K562 (cell line): ENCODE results near the gene PRMT3. TPM values are rescaled to one million over a fixed set of nuclear protein-coding genes. Genes with fewer than 3 reads are reported as not detected.

Experiments used
- ATAC-seq: fragments of 200-7000 bp; cut with Tn5 transposase; 3 replicates; pipeline ENCODE4 v1.9.1; 2020; ENCODE audit warnings: moderate library complexity
- BruUV-seq: library from RNA; stranded (reverse); fragments of 400-500 nt; replicated peaks from 2 replicates; lab custom pipeline; 2021; lab: Mats Ljungman, UMichigan
- CTCF ChIA-PET: fragments of 300-600 bp; formaldehyde crosslinking; extraction: SDS; loops from one replicate; lab custom pipeline; 2021; ENCODE audit warnings: low intra/inter-chr PET ratio; lab: Yijun Ruan, JAX
- POLR2A ChIA-PET: fragments of 300-600, 350-650 bp; sonication (Branson Sonifier 250); formaldehyde crosslinking; extraction: SDS; loops from one replicate; lab custom pipeline; 2021; ENCODE audit warnings: antibody characterized with exemption, inconsistent platforms; lab: Yijun Ruan, JAX
- DNase-seq, 4 experiments: peaks; one replicate each; pipeline versions ENCODE4 v3.0.0 to v3.0.0-alpha.2; 2011 to 2018; ENCODE audit warnings: low spot score in 3 of 4, mixed read lengths in 3 of 4; ENCODE audit errors: extremely low read depth in 1 of 4
- FAIRE-seq: peaks from 2 replicates; lab custom pipeline; 2011; peaks lifted over from hg19 to GRCh38; lab: Jason Lieb, UNC
- H2AFZ ChIP-seq: 2 replicates; pipeline ENCODE4 v1.6.0; 2011; ENCODE audit warnings: low read depth, low read length, control low read depth, inconsistent platforms
- H3K27ac ChIP-seq: fragments of 200-600 bp; 3 replicates; pipeline ENCODE4 v1.8.0; 2011; ENCODE audit warnings: low read depth, mild to moderate bottlenecking, control low read depth, inconsistent platforms, low read length, moderate library complexity, mixed read lengths; ENCODE audit errors: extremely low read depth
- H3K27me3 ChIP-seq, 2 experiments: fragments of 300-600 bp in 1 of 2; 2 replicates in 1 of 2; 3 replicates in 1 of 2; pipeline versions ENCODE4 v1.6.0 to v1.8.0; 2011; ENCODE audit warnings: inconsistent platforms in 2 of 2, low read length in 2 of 2, mild to moderate bottlenecking in 1 of 2, mixed read lengths in 1 of 2, moderate library complexity in 1 of 2; ENCODE audit not compliant: control insufficient read depth in 2 of 2, insufficient read depth in 2 of 2
- H3K36me3 ChIP-seq: fragments of 300-600 bp; 3 replicates; pipeline ENCODE4 v1.8.0; 2011; ENCODE audit warnings: mild to moderate bottlenecking, low read length, inconsistent platforms; ENCODE audit not compliant: control insufficient read depth, insufficient read depth
- H3K4me1 ChIP-seq, 2 experiments: fragments of 200-600 bp in 1 of 2; replicated peaks in 1 of 2; 2 replicates in 1 of 2; 3 replicates in 1 of 2; pipeline versions ENCODE4 v1.5.1 to v1.8.0; 2011; ENCODE audit warnings: inconsistent platforms in 2 of 2, low read length in 2 of 2, mild to moderate bottlenecking in 1 of 2, mixed read lengths in 1 of 2, moderate library complexity in 1 of 2; ENCODE audit not compliant: control insufficient read depth in 2 of 2, insufficient read depth in 2 of 2
- H3K4me2 ChIP-seq: 2 replicates; pipeline ENCODE4 v1.6.1; 2011; ENCODE audit warnings: low read length, control low read depth, inconsistent platforms, mixed read lengths; ENCODE audit not compliant: insufficient read depth
- H3K4me3 ChIP-seq: fragments of 200-600 bp; sonication (generic), shearing (Covaris generic); 2 replicates; pipeline ENCODE4 v1.5.1; 2016; ENCODE audit warnings: control low read depth, inconsistent platforms
- H3K79me2 ChIP-seq: fragments of 200-600 bp; 3 replicates; pipeline ENCODE4 v1.8.0; 2011; ENCODE audit warnings: low read length, inconsistent platforms; ENCODE audit not compliant: control insufficient read depth, insufficient read depth
- H3K9ac ChIP-seq, 2 experiments: 2 replicates each; pipeline versions ENCODE4 v1.6.0 to v1.6.1; 2011; ENCODE audit warnings: low read depth in 2 of 2, low read length in 2 of 2, control low read depth in 1 of 2, inconsistent platforms in 1 of 2, mild to moderate bottlenecking in 1 of 2, mixed read lengths in 1 of 2; ENCODE audit not compliant: insufficient read depth in 1 of 2
- H3K9me1 ChIP-seq: one replicate; pipeline ENCODE4 v1.6.0; 2011; ENCODE audit warnings: inconsistent platforms, mild to moderate bottlenecking, low read length, moderate library complexity; ENCODE audit not compliant: control insufficient read depth, insufficient read depth
- H3K9me3 ChIP-seq: replicated peaks from 2 replicates; pipeline ENCODE4 v1.5.1; 2011; ENCODE audit warnings: low read depth, low read length, inconsistent platforms; ENCODE audit not compliant: control insufficient read depth, insufficient read depth
- H4K20me1 ChIP-seq: replicated peaks from 2 replicates; pipeline ENCODE4 v1.6.1; 2011; ENCODE audit warnings: low read length, inconsistent platforms, mixed read lengths; ENCODE audit not compliant: control insufficient read depth, insufficient read depth
- ATF7 ChIP-seq: fragments of 450-650 bp; IDR thresholded peaks from 2 replicates; pipeline ENCODE4 v1.7.1; 2014; ENCODE audit warnings: mild to moderate bottlenecking, moderate library complexity
- CHD4 ChIP-seq: fragments of 200-600 bp; sonication (generic); IDR thresholded peaks from 3 replicates; pipeline ENCODE4 v1.6.1; 2012; ENCODE audit warnings: low read depth, mild to moderate bottlenecking, mixed read lengths, low read length, inconsistent platforms; ENCODE audit not compliant: insufficient read depth, insufficient replicate concordance, poor library complexity, severe bottlenecking
- CREB1 ChIP-seq, 2 experiments: sonication (generic) in 1 of 2; formaldehyde crosslinking in 1 of 2; IDR thresholded peaks; 2 replicates each; pipeline versions ENCODE4 v1.6.1 to v1.8.0; 2012 to 2022; ENCODE audit warnings: inconsistent platforms in 1 of 2, mild to moderate bottlenecking in 1 of 2, missing genetic modification reagents in 1 of 2, moderate library complexity in 1 of 2
- MCM7 ChIP-seq, 2 experiments: fragments of 450-650 bp; IDR thresholded peaks; 2 replicates each; pipeline ENCODE4 v1.6.1; 2016 to 2018
- MYBL2 ChIP-seq, 2 experiments: fragments of 450-650 bp in 1 of 2; sonication (generic) in 1 of 2; formaldehyde crosslinking in 1 of 2; IDR thresholded peaks; 2 replicates each; pipeline versions ENCODE4 v1.6.1 to v1.8.1; 2017 to 2022; ENCODE audit warnings: borderline replicate concordance in 1 of 2, inconsistent platforms in 1 of 2, low read depth in 1 of 2, mild to moderate bottlenecking in 1 of 2, missing genetic modification reagents in 1 of 2, moderate library complexity in 1 of 2
- NR2C2 ChIP-seq, 2 experiments: fragments of 200-800 bp in 1 of 2; sonication (Bioruptor generic) in 1 of 2; sonication (generic) in 1 of 2; formaldehyde crosslinking in 1 of 2; IDR thresholded peaks; 2 replicates each; pipeline versions ENCODE4 v1.6.1 to v1.8.0; 2016 to 2022; ENCODE audit warnings: mild to moderate bottlenecking in 1 of 2, missing compliant biosample characterization in 1 of 2, missing genetic modification characterization in 1 of 2, missing genetic modification reagents in 1 of 2
- PHF8 ChIP-seq: fragments of 200-600 bp; sonication (generic); IDR thresholded peaks from 2 replicates; pipeline ENCODE4 v1.6.1; 2012; ENCODE audit warnings: mixed run types, mild to moderate bottlenecking, inconsistent platforms, low read length, moderate library complexity, borderline replicate concordance
- SLC30A9 ChIP-seq: fragments of 250-450 bp; sonication (Bioruptor Pico); IDR thresholded peaks from 2 replicates; pipeline ENCODE4 v1.8.0; 2022; ENCODE audit warnings: mild to moderate bottlenecking, moderate library complexity
- SMAD3 ChIP-seq: fragments of 450-650 bp; formaldehyde crosslinking; conservative IDR thresholded peaks from 2 replicates; pipeline ENCODE4 v1.4.0; 2020; ENCODE audit warnings: mild to moderate bottlenecking
- SRSF9 ChIP-seq: fragments of 200-400 bp; formaldehyde crosslinking; IDR thresholded peaks from 2 replicates; pipeline ENCODE4 v1.6.1; 2017; ENCODE audit warnings: low read depth, low read length, borderline replicate concordance
- TRIM28 ChIP-seq: fragments of 450-650 bp; IDR thresholded peaks from 2 replicates; pipeline ENCODE4 v1.6.1; 2017
- ZBTB11 ChIP-seq, 3 experiments: fragments of 200-800 bp in 1 of 3; fragments of 250-450 bp in 1 of 3; fragments of 450-650 bp in 1 of 3; sonication (Bioruptor Pico) in 1 of 3; sonication (Bioruptor generic) in 1 of 3; formaldehyde crosslinking in 1 of 3; IDR thresholded peaks; 2 replicates each; pipeline versions ENCODE4 v1.6.1 to v1.8.0; 2016 to 2022; ENCODE audit warnings: mild to moderate bottlenecking in 2 of 3, missing genetic modification characterization in 2 of 3, missing compliant biosample characterization in 1 of 3, moderate library complexity in 1 of 3
- ZNF551 ChIP-seq: fragments of 250-450 bp; sonication (Bioruptor Pico); IDR thresholded peaks from 2 replicates; pipeline ENCODE4 v1.5.0; 2021; ENCODE audit warnings: mild to moderate bottlenecking, moderate library complexity
- WGBS: fragments of 100-300 bp; shearing (Covaris generic); methylation state at CpG from one replicate; pipeline ENCODE4 v1.1.6; 2016; ENCODE audit warnings: low coverage, mixed read lengths; ENCODE audit not compliant: insufficient coverage; ENCODE audit errors: missing lambda C conversion rate; 5-methylcytosine and 5-hydroxymethylcytosine counted together
- in situ Hi-C: fragments of 300-500 bp; cut with MboI; formaldehyde crosslinking; loops from 4 replicates; pipeline ENCODE4 v1.15.0; 2018; ENCODE audit warnings: inconsistent platforms, mixed read lengths
- intact Hi-C: fragments of 100-400 bp; cut with micrococcal nuclease; formaldehyde crosslinking; loops from 2 replicates; pipeline ENCODE4 v1.14.2; 2022
- polyA plus RNA-seq, 8 experiments: library from polyadenylated mRNA; depleted of rRNA in 4 of 8; stranded (reverse) in 5 of 8; unstranded in 3 of 8; fragments of >200 nt; fragmentation: Nextera tagmentation in 2 of 8; fragmentation: Illumina TruSeq in 1 of 8; extraction: Ambion mirVana in 2 of 8; extraction: Trizol in 1 of 8; gene quantifications; 2 replicates each; pipeline versions ENCODE4 v1.2.1 to v1.2.3, GENCODE V29; 2011 to 2014; ENCODE audit warnings: inconsistent platforms in 1 of 8, missing spikeins in 1 of 8
- total RNA-seq, 7 experiments: library from RNA; depleted of rRNA in 6 of 7; stranded (reverse); fragments of >200 nt in 6 of 7; fragmentation: Illumina TruSeq in 2 of 7; extraction: Trizol in 2 of 7; gene quantifications; 2 replicates each; pipeline versions ENCODE4 v1.2.1 to v1.2.3, GENCODE V29; 2011 to 2021; ENCODE audit warnings: low replicate concordance in 1 of 7
- TF ChIP-seq, protein P1 (sequence below): IDR thresholded peaks from 3 replicates; pipeline ENCODE4 v1.6.1; 2011; ENCODE audit warnings: borderline replicate concordance, mild to moderate bottlenecking; ENCODE audit not compliant: insufficient read length, insufficient read depth

PRMT3 gene
- total and polyA plus RNA-seq, 9 of the 15 experiments (the other 6 are each of a cell fraction or from before 2014, with no cell fraction given): 24.0 to 62.1 (median 44.7) TPM

GRCh38 chr11:20429216-20429615 is 41.7 kb downstream of the PRMT3 start (continued):
- no peak for TF ChIP-seq MYBL2 (IDR thresholded peaks at IDR 0.05; ENCODE audit: low read depth)
- TF ChIP-seq MYBL2 (CRISPR knock-in tag; IDR thresholded peaks at IDR 0.05; ENCODE audit: borderline replicate concordance): no peak
- TF ChIP-seq ATF7: no peak

- ATAC-seq (no peak), FAIRE-seq (no peak)
- intact Hi-C loops: no loop called here
- Histone ChIP-seq H3K9ac (peak overlapping the region in 1 of 2 experiments; percentile 23; a peak in 1 of 4 replicates), H4K20me1 (no peaks in the 10 kb centered on the region; the same call in 1 of the 2 replicates), H3K9me1 (no peaks in the 10 kb centered on the region), H3K4me1 (no peaks in the 10 kb centered on the region)
- CTCF ChIA-PET: no interaction called here
- BruUV-seq: no TSS peak
- TF ChIP-seq, protein P1, sequence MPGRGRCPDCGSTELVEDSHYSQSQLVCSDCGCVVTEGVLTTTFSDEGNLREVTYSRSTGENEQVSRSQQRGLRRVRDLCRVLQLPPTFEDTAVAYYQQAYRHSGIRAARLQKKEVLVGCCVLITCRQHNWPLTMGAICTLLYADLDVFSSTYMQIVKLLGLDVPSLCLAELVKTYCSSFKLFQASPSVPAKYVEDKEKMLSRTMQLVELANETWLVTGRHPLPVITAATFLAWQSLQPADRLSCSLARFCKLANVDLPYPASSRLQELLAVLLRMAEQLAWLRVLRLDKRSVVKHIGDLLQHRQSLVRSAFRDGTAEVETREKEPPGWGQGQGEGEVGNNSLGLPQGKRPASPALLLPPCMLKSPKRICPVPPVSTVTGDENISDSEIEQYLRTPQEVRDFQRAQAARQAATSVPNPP: no peak
- no peak for TF ChIP-seq MCM7 (IDR thresholded peaks at IDR 0.05)
- TF ChIP-seq SMAD3 (CRISPR knock-in tag): no peak
- TF ChIP-seq SRSF9: no peak
- no peak for TF ChIP-seq SLC30A9 (CRISPR knock-in tag)
- no peak for TF ChIP-seq TRIM28
- TF ChIP-seq CREB1 (IDR thresholded peaks at IDR 0.05): no peak
- no peak for TF ChIP-seq CREB1 (CRISPR knock-in tag; IDR thresholded peaks at IDR 0.05)
- no peak for TF ChIP-seq NR2C2 (CRISPR knock-in tag; IDR thresholded peaks at IDR 0.05)
- no peak for TF ChIP-seq NR2C2 (tag; IDR thresholded peaks at IDR 0.05)
- no peak for TF ChIP-seq ZBTB11 (CRISPR knock-in tag; IDR thresholded peaks at IDR 0.05)
- TF ChIP-seq CHD4: no peak
- TF ChIP-seq ZNF551: no peak
- TF ChIP-seq PHF8: no peak
- TF ChIP-seq, all 486 proteins: peak for 0
- H3K4me3 ChIP-seq: no peak overlapping the region
- no peak overlapping the region for H3K27ac ChIP-seq
- POLR2A ChIA-PET: interaction anchor here (0.7 to 1.3 kb wide), 2 partner anchors 21 to 191 kb away, joined by 3 read pairs; no protein-coding TSS in a partner anchor
- no peaks in the 10 kb centered on the region for H3K27me3 ChIP-seq
- H2AFZ ChIP-seq: no peak overlapping the region
- WGBS: 84% methylated on average over 2 of the region's 2 CpGs
- H3K4me2 ChIP-seq: no peak overlapping the region
- peaks cover 23% of the 10 kb centered on the region; the same call in 2 of the 3 replicates for H3K36me3 ChIP-seq
- DNase-seq: no peak
- no peaks in the 10 kb centered on the region for H3K9me3 ChIP-seq
- in situ Hi-C loops: no loop called here
- peaks cover 9% of the 10 kb centered on the region for H3K79me2 ChIP-seq
These were observed 51.1 kb downstream of the PRMT3 start for GRCh38 chr11:20438637-20439036.
